M059J (cell line): ENCODE results near the gene MPC1. TPM values are rescaled to one million over a fixed set of nuclear protein-coding genes. Genes with fewer than 3 reads are reported as not detected.

Experiments
- DNase-seq: peaks from one replicate; pipeline ENCODE4 v3.0.0-alpha.2; 2012; ENCODE audit warnings: low read depth
- total RNA-seq: library from RNA; depleted of rRNA; stranded (reverse); fragments of >200 nt; shearing (Covaris generic); gene quantifications from 2 replicates; pipeline ENCODE4 v1.2.3, GENCODE V29; 2014; rRNA removed

The MPC1 gene
- total RNA-seq: 42.3 and 46.1 TPM in 2 replicates

GRCh38 chr6:166382933-166383801 is at the start of gene MPC1:
Gene MPC1, minus strand, starts transcription at chr6:166382940. Its CDS starts 64 bp downstream, at chr6:166382876.
- DNase-seq: peak; percentile 96

GRCh38 chr6:166430269-166430668 is 47.5 kb upstream of the MPC1 start:
- DNase-seq: no peak

- DNase-seq: no peak
Measured at GRCh38 chr6:166424431-166424830, 41.7 kb upstream of the MPC1 start.

DNA sequence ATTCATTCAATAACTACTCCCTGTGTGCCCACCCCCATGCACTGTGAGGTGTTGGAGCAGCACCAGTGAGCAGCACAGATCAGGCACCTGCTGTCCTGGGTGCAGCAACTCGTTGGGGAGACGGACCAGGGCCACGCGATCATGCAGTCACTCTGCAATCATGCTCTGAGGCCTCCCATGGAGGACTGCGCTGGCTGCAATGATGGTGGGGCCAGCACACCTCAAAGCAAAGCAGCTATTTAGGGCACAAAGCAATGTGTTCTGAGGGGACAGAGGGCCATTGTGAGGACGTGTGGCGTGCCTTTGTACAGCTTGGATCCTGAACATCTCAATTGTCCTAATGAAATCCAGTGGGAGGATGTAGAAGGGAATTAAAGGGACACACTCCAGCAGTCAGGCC is 41.0 kb upstream of the MPC1 start:
- DNase-seq: no peak

DNA sequence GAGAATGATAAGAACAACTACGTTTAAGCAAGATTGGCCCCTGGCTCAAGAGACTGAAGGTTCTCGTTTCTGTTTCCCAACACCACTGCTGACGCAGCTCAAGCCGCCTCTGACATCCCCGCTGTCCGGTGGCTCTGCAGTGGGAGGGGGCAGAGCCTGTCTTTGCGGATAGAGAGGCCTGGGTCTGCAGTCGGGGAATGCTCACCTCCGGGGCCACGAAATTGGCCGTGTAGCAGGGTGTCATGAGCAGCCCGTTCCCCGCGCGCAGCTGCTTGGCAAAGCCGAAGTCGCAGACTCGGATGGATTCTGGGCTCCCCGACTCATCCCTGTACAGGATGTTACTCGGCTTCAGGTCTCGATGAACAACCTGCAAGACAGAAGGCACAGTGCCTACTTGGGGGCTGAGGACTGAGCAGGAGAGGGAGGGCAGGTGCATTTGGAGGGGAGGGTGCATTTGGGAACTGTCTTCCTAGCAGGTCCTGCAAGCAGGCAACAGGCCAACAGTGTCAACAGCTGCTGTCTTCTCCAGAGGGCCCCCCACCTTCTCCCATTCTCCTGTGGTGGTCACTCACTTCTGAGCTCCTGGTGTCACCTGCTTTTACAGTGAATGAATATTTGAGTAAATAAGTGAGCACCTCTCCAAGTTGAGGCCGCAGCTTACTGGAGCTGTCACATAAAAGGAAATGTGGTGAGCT is 40.5 kb upstream of the MPC1 start:
- DNase-seq: no peak

DNA sequence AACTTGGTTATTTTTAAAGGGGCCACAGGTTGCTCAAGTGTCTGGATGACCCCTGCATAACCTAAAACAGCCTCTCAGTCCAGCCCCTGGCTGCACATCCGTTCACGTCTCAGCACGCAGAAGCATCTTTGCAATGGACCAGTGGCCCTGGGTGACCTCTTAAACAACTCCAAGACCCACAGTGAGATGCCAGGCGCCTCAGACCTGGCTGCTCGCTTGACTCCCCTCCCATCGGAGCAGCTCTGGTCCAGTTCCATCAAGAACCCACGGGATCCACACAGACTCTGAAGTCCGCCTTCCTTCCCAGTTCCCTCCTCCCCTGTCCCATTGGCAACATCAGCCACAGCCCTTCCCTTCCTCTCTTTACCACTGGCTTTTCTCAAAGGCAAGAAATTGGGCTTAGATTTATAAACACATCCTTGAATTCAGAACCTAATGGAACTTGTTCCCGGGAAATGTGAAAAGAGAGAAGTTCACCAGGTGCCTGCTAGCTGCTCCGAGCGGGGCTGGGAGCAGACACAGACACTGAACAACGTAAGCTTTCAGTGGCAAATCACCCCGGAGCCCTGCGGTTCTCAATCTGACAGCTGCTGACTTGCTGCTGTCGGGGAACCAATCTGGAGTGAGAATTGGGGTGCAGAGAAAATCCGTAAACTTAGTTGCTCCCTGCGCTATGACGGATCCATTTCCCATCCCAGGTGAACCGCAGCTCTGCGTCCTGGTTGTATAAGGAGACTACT is 39.6 kb upstream of the MPC1 start:
- no peak for DNase-seq

GRCh38 chr6:166420351-166420750 is 37.6 kb upstream of the MPC1 start:
- DNase-seq: peak; percentile 20

GRCh38 chr6:166419717-166420116 is 37.0 kb upstream of the MPC1 start:
- no peak for DNase-seq

DNA sequence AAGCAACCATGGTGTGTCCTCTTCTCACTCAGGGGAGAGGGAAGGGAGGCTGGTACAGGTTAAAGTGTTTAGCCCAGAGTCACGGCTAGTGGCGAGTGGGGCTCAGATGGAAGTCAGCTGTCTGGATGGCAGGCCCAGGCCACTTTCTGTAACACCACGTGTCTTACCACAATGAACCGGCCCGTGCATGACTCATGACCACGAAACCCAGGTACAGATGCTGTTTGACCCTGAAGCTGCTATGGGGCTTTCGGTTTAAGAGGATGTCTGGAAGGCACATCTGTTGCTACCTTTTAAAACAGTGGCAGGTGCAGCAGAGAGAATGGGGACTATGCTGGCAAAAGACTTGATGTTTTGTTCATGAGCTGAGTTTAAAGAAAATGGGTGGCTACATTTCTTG is 36.5 kb upstream of the MPC1 start:
- peak; percentile 62 for DNase-seq

DNA sequence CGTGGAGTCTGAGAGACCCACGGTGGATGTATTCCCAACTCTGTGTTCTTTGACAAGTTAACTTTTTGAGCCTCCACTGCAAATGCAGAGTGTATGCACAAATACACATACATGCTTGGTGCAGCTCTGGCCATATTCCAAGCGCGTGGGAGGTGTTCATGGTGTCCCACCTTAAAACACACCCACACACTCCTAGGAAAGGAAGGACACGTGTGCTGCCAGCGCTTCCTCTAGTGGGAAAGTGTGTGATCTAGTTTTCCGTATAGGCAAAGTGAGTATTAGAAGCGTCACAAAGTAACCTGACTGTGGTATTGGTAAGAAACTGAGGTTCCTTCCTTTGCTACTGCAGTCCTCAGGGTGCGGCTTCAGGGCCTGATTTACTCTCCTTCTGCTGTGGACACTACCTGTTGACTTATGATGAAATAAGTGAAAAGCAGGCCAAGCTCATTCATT is 36.0 kb upstream of the MPC1 start:
- no peak for DNase-seq

- DNase-seq: no peak
Measured at GRCh38 chr6:166417285-166417691, 34.5 kb upstream of the MPC1 start.

- DNase-seq: no peak
Measured at GRCh38 chr6:166415833-166416347, 33.1 kb upstream of the MPC1 start.

DNA sequence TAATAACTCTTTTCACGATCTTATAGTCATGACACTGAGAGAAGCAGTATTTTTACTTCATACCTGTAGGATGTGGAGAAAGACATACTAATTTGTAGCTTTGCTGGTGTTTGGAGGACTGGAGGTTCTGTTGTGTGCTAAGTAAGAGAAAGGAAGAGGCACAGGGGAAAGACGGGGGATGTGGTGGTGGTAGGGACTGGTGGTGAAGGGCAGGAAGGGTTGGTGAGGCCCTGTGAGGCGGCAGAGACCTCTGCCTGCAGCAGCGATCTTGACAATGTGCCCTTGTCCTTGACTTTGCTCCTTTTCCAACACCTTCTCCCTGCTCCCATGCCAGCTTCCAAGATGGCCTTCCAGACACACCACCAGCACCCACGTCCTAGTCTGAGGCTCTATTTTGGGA is 32.6 kb upstream of the MPC1 start:
- DNase-seq: no peak

- DNase-seq: no peak
Measured at GRCh38 chr6:166413491-166413951, 30.8 kb upstream of the MPC1 start.

DNA sequence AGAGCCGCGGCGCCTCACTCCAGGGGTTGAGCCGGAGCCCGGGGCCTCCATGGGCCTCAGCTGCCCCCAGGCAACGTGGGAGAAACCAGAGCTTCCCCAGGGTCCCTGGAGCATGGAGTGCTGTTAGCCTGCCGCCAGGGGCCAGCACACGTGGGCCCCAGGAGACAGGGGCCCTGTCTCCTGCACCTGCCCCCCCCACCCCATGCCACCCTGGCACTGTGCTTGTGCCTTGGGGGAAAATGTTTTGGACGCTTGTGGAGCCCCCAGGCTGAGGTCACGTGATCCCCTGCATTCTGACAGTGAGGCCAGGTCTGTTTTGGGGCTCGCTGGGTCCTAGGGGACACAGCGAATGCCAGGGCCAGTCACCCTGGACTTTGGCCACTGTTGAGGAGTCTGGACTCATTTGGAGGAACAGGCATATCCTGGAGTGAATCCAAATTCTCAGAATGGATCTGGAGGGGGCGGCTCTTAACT is 30.2 kb upstream of the MPC1 start:
- no peak for DNase-seq

DNA sequence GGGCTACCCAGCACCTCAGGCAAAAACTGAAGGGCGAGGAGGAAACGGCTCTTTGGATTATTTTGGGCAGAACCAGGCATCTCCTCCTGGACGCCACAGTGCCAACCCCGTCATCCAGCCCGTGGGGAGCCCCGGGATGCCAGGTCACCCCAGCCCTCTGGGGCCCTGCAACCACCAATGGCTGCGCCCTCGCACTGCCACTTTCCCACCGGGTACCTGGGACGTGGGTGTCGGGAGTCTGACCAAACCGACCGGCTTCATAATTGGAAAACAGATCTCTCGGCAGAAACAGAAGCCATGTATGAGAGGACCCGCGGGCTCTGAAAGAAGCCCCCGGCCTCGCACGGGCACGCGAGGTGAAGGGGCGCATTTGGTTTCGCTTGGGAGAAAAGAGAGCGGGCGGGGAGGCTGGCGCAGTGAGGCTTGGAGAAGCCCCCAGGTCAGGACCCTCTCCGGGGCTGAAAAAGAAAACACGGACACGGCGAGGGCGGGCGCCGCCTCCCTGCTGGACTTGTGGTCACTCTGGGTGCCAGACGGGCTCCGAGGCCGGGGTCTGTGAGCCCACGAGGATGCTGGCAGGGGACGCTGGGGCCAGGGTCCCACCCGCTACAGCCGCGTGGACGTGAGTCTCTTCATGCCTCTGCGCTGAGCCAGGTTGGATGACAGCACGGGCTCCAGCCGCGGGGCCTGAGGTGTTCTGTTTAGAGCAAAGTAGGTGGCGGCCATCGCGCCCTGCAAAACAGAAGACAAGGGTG is 29.6 kb upstream of the MPC1 start:
- no peak for DNase-seq

DNA sequence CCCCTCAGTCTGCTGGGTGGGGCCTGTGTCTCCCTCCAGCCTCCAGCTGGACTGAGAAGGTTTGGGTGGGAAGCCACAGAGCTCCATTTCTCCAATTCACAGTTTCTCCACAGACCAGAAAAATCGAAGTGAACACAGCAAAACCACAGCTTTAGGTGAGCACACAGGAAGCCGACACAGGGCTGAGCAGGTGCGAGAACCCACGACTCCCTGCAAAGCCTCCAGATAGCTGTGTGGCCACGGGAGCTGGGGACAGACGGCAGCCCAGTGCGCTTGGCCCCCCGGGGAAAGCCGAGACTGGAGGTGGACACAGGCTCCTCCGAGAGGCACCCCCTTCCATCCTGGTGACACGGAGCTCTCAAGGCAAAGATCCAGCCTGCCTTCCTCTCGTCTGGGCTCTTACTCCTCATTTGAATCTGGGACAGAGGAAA is 29.0 kb upstream of the MPC1 start:
- DNase-seq: no peak

DNA sequence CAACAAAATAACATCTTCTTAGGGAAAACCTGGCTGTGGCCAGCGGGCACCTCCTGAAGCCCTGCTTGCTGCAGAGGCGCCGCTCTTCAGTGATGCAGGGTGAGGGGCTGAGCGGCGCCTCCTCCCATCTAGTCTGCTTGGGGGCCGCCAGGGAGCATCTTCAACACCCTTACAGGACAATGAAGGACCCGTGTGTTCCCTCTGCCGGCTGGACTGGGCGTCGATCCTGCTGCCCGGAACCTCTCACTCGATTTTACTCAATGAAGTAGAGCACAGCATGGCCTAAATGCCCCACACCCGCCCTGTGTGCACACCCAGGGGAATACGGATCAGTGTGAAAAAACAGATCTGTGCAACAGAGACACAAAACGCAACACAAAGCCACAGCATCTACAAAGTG is 28.5 kb upstream of the MPC1 start:
- no peak for DNase-seq

- no peak for DNase-seq
Measured at GRCh38 chr6:166410426-166410935, 27.7 kb upstream of the MPC1 start.

DNA sequence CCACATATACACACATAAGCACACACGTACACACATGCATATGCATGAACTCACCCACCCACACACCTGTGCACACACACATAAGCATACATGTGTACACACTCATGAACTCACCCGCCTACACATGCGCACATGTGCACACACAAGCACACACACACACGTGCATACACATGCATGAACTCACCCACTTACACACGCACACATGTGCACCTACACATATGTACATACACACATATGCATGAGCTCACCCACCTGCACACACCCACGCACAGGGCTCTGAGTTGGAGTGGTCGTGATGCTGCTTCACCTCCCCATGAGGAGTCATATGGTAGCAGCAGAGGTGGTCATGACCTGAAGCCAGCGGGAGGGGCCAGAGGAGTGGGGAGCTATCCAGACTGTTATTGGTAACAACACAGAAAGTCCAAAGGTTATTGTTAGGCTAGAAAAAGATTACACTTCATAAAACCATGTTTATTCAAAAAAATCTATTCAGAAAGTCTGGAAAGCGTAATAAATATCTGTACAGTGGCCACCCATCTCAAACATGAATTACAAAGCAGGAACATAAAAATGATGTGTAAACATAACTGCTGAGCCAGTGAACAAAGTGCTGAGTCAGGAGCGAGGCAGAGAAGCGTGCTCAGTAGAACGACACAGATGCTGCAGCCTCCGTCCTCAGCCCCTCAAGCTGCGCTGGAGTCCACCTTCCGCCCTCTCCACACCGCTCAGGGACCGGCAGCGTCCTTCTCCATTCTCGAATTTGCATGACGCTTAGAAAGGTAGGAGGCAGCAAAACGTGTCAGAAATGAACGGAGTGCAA is 26.4 kb upstream of the MPC1 start:
- DNase-seq: no peak
